ENCODE results near the gene USH1C.

DNA sequence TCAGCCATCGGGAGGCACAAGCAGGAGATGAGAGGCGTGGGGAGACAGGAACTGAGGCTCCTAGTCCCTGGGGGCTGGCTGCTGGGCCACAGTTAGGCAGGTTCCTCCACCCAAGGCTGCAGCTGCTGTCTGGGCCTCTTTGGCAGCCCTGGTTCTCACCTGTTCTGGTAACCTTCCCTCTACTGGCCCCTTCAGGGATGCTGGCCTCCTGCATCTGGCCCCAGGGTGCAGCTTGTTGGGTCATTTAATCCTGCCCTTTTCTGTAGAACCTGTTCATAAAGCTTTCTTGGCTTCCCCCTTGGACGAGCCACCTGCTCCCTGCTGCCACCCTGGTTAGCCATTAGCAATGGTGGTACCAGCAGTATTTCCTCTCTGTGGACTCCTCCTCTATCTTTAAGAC, 5.5 kb downstream of the USH1C start:
- TF ChIP-seq, protein P1, sequence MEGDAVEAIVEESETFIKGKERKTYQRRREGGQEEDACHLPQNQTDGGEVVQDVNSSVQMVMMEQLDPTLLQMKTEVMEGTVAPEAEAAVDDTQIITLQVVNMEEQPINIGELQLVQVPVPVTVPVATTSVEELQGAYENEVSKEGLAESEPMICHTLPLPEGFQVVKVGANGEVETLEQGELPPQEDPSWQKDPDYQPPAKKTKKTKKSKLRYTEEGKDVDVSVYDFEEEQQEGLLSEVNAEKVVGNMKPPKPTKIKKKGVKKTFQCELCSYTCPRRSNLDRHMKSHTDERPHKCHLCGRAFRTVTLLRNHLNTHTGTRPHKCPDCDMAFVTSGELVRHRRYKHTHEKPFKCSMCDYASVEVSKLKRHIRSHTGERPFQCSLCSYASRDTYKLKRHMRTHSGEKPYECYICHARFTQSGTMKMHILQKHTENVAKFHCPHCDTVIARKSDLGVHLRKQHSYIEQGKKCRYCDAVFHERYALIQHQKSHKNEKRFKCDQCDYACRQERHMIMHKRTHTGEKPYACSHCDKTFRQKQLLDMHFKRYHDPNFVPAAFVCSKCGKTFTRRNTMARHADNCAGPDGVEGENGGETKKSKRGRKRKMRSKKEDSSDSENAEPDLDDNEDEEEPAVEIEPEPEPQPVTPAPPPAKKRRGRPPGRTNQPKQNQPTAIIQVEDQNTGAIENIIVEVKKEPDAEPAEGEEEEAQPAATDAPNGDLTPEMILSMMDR (IDR thresholded peaks at IDR 0.05), result no peak
- TF ChIP-seq POLR2A (IDR thresholded peaks at IDR 0.05), result no peak
